Measurements from ENCODE around the gene SLC22A16.

- TF ChIP-seq CTCF (IDR thresholded peaks at IDR 0.05) (no peak), POLR2AphosphoS5 (IDR thresholded peaks at IDR 0.05) (no peak), POLR2A (IDR thresholded peaks at IDR 0.05) (no peak), EP300 (IDR thresholded peaks at IDR 0.05) (no peak)
Measured at GRCh38 chr6:110446405-110446804, 30.0 kb downstream of the SLC22A16 start.
